HG02840 (cell line): Measurements from ENCODE around the gene VTI1A.

Source experiments
- ATAC-seq: cut with Tn5 transposase; IDR thresholded peaks from one replicate; pipeline ENCODE4 v1.9.1; 2021; ENCODE audit warnings: mild to moderate bottlenecking, moderate library complexity, moderate number of reproducible peaks; ENCODE audit not compliant: unreplicated experiment, low FRiP score

VTI1A gene

GRCh38 chr10:112769611-112770370 lies 322.8 kb downstream of the VTI1A start:
- ATAC-seq, result no peak

- no peak for ATAC-seq
Measured at GRCh38 chr10:112771733-112772132, 324.7 kb downstream of the VTI1A start.

GRCh38 chr10:112773783-112774182 lies 326.8 kb downstream of the VTI1A start:
- ATAC-seq, result no peak

- no peak for ATAC-seq
Measured at GRCh38 chr10:112774210-112774609, 327.2 kb downstream of the VTI1A start.

- no peak for ATAC-seq
Measured at GRCh38 chr10:112774798-112775197, 327.8 kb downstream of the VTI1A start.

GRCh38 chr10:112775381-112775780 lies 328.4 kb downstream of the VTI1A start:
- no peak for ATAC-seq

- ATAC-seq, result no peak
Measured at GRCh38 chr10:112775892-112776674, 329.1 kb downstream of the VTI1A start.

- ATAC-seq, result no peak
Measured at GRCh38 chr10:112778579-112778978, 331.6 kb downstream of the VTI1A start.

GRCh38 chr10:112779025-112779770 lies 332.2 kb downstream of the VTI1A start:
- no peak for ATAC-seq

GRCh38 chr10:112782200-112782907 lies 335.3 kb downstream of the VTI1A start:
- ATAC-seq, result no peak

GRCh38 chr10:112783351-112784021 lies 336.5 kb downstream of the VTI1A start:
- ATAC-seq, result no peak

GRCh38 chr10:112784022-112784461 lies 337.0 kb downstream of the VTI1A start:
- no peak for ATAC-seq

GRCh38 chr10:112785089-112785488 lies 338.1 kb downstream of the VTI1A start:
- ATAC-seq, result no peak

GRCh38 chr10:112789248-112789647 lies 342.2 kb downstream of the VTI1A start:
- ATAC-seq, result no peak

GRCh38 chr10:112790030-112790429 lies 343.0 kb downstream of the VTI1A start:
- no peak for ATAC-seq

GRCh38 chr10:112790921-112791320 lies 343.9 kb downstream of the VTI1A start:
- ATAC-seq, result no peak

GRCh38 chr10:112791447-112791846 lies 344.4 kb downstream of the VTI1A start:
- no peak for ATAC-seq

- ATAC-seq, result no peak
Measured at GRCh38 chr10:112792487-112793201, 345.6 kb downstream of the VTI1A start.

- ATAC-seq, result no peak
Measured at GRCh38 chr10:112793202-112793921, 346.3 kb downstream of the VTI1A start.
